HepG2 (cell line): Measurements from ENCODE around the gene ZNF324B. TPM values are rescaled to one million over a fixed set of nuclear protein-coding genes. Genes with fewer than 3 reads are reported as not detected.

ENCODE experiments used
- ATF5 ChIP-seq: sonication (generic); formaldehyde crosslinking; IDR thresholded peaks from 2 replicates; pipeline ENCODE4 v1.4.0; 2020; ENCODE audit warnings: mild to moderate bottlenecking, low read depth, missing genetic modification reagents
- BRF2 ChIP-seq: sonication (generic); formaldehyde crosslinking; IDR thresholded peaks from 2 replicates; pipeline ENCODE4 v1.8.1; 2022; ENCODE audit warnings: mild to moderate bottlenecking, missing genetic modification reagents
- CCDC6 ChIP-seq: sonication (generic); formaldehyde crosslinking; IDR thresholded peaks from 2 replicates; pipeline ENCODE4 v1.8.1; 2022; ENCODE audit warnings: mild to moderate bottlenecking, missing genetic modification reagents, moderate library complexity
- CHD2 ChIP-seq: IDR thresholded peaks from 2 replicates; pipeline ENCODE4 v1.6.1; 2011; ENCODE audit warnings: low read depth, low read length, improper control_type of control experiment
- DZIP1 ChIP-seq: sonication (generic); formaldehyde crosslinking; IDR thresholded peaks from 2 replicates; pipeline ENCODE4 v1.5.0; 2020; ENCODE audit warnings: mild to moderate bottlenecking, missing genetic modification reagents
- E2F1 ChIP-seq: sonication (generic); formaldehyde crosslinking; IDR thresholded peaks from 2 replicates; pipeline ENCODE4 v1.5.0; 2020; ENCODE audit warnings: missing genetic modification reagents
- NR0B2 ChIP-seq: sonication (generic); formaldehyde crosslinking; IDR thresholded peaks from 2 replicates; pipeline ENCODE4 v1.4.0; 2020; ENCODE audit warnings: mild to moderate bottlenecking, missing genetic modification reagents
- RNF2 ChIP-seq: fragments of 450-650 bp; conservative IDR thresholded peaks from 2 replicates; pipeline ENCODE4 v1.6.1; 2016; ENCODE audit warnings: low read depth
- TBL1XR1 ChIP-seq: fragments of 150-350 bp; IDR thresholded peaks from 2 replicates; pipeline ENCODE4 v1.6.1; 2014; ENCODE audit warnings: borderline replicate concordance, low read length; ENCODE audit not compliant: partially characterized antibody
- ZNF10 ChIP-seq: sonication (generic); formaldehyde crosslinking; IDR thresholded peaks from 2 replicates; pipeline ENCODE4 v1.4.0; 2020; ENCODE audit warnings: mild to moderate bottlenecking, low read depth, missing genetic modification reagents, borderline replicate concordance
- ZNF850 ChIP-seq: sonication (generic); formaldehyde crosslinking; conservative IDR thresholded peaks from 2 replicates; pipeline ENCODE4 v1.9.0; 2021; ENCODE audit warnings: mild to moderate bottlenecking, missing genetic modification reagents
- polyA plus RNA-seq, 8 experiments: library from polyadenylated mRNA; depleted of rRNA in 3 of 8; stranded (reverse) in 7 of 8; unstranded in 1 of 8; fragments of >200 nt; fragmentation: Illumina TruSeq in 4 of 8; extraction: Trizol in 4 of 8; gene quantifications; 2 replicates each; pipeline versions ENCODE4 v1.2.1 to v1.2.3, GENCODE V29; 2011 to 2016; ENCODE audit warnings: low read depth in 4 of 8, missing spikeins in 1 of 8, mixed read lengths in 1 of 8; ENCODE audit not compliant: insufficient read depth in 1 of 8
- total RNA-seq, 5 experiments: library from RNA; depleted of rRNA; stranded (reverse); fragments of >200 nt; fragmentation: Illumina TruSeq; extraction: Trizol; gene quantifications; 2 replicates each; pipeline ENCODE4 v1.2.3, GENCODE V29; 2016; ENCODE audit warnings: low read depth in 1 of 5
- TF ChIP-seq, protein P1 (sequence below), 2 experiments: sonication (generic) in 1 of 2; formaldehyde crosslinking in 1 of 2; IDR thresholded peaks; 2 replicates each; pipeline versions ENCODE4 v1.6.1 to v1.9.0; 2014 to 2022; ENCODE audit warnings: antibody characterized with exemption in 1 of 2, borderline replicate concordance in 1 of 2, inconsistent platforms in 1 of 2, low read depth in 1 of 2, missing genetic modification reagents in 1 of 2
- TF ChIP-seq, protein P2 (sequence below): IDR thresholded peaks from 2 replicates; pipeline ENCODE4 v1.6.1; 2016; ENCODE audit warnings: missing genetic modification reagents, missing compliant biosample characterization

The ZNF324B gene
- total and polyA plus RNA-seq, 2 of the 13 experiments (the other 11 are each of a cell fraction or from before 2014, with no cell fraction given), result 0.53 to 3.0 TPM

GRCh38 chr19:58408152-58409009 lies 43.0 kb upstream of the ZNF324B start, which contains the start of gene ZNF584 (continued):
- TF ChIP-seq, protein P1, sequence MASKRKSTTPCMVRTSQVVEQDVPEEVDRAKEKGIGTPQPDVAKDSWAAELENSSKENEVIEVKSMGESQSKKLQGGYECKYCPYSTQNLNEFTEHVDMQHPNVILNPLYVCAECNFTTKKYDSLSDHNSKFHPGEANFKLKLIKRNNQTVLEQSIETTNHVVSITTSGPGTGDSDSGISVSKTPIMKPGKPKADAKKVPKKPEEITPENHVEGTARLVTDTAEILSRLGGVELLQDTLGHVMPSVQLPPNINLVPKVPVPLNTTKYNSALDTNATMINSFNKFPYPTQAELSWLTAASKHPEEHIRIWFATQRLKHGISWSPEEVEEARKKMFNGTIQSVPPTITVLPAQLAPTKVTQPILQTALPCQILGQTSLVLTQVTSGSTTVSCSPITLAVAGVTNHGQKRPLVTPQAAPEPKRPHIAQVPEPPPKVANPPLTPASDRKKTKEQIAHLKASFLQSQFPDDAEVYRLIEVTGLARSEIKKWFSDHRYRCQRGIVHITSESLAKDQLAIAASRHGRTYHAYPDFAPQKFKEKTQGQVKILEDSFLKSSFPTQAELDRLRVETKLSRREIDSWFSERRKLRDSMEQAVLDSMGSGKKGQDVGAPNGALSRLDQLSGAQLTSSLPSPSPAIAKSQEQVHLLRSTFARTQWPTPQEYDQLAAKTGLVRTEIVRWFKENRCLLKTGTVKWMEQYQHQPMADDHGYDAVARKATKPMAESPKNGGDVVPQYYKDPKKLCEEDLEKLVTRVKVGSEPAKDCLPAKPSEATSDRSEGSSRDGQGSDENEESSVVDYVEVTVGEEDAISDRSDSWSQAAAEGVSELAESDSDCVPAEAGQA (IDR thresholded peaks at IDR 0.05; ENCODE audit: low read depth), result peak; percentile 66
- TF ChIP-seq, protein P1 (CRISPR knock-in tag; IDR thresholded peaks at IDR 0.05; ENCODE audit: borderline replicate concordance), result no peak
- TF ChIP-seq CHD2, result 0 out of 2 replicates have a peak, but pooled peaks have one; percentile 8
- peak; percentile 96; the same call in 1 of the 2 replicates for TF ChIP-seq DZIP1 (CRISPR knock-in tag)
- TF ChIP-seq BRF2 (CRISPR knock-in tag), result peak; percentile 58
- peak; percentile 6; the same call in 1 of the 2 replicates for TF ChIP-seq RNF2
- peak; percentile 52 for TF ChIP-seq TBL1XR1
- TF ChIP-seq ZNF850 (CRISPR knock-in tag), result peak; percentile 91; the same call in 1 of the 2 replicates
- TF ChIP-seq ZNF10, result no peak
- peak; percentile 37; the same call in 1 of the 2 replicates for TF ChIP-seq NR0B2 (CRISPR knock-in tag)
- peak; percentile 67; the same call in 1 of the 2 replicates for TF ChIP-seq E2F1 (CRISPR knock-in tag)
- TF ChIP-seq CCDC6 (CRISPR knock-in tag), result no peak
- TF ChIP-seq ATF5 (CRISPR knock-in tag), result peak; percentile 91
- TF ChIP-seq, protein P2, sequence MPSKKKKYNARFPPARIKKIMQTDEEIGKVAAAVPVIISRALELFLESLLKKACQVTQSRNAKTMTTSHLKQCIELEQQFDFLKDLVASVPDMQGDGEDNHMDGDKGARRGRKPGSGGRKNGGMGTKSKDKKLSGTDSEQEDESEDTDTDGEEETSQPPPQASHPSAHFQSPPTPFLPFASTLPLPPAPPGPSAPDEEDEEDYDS (CRISPR knock-in tag), result peak; percentile 70
